ENCODE results near the gene CCDC47. TPM values are rescaled to one million over a fixed set of nuclear protein-coding genes. Genes with fewer than 3 reads are reported as not detected.

The CCDC47 gene
- total RNA-seq, 2 donors from 2014 or later = 57.1 to 69.7 TPM

DNA sequence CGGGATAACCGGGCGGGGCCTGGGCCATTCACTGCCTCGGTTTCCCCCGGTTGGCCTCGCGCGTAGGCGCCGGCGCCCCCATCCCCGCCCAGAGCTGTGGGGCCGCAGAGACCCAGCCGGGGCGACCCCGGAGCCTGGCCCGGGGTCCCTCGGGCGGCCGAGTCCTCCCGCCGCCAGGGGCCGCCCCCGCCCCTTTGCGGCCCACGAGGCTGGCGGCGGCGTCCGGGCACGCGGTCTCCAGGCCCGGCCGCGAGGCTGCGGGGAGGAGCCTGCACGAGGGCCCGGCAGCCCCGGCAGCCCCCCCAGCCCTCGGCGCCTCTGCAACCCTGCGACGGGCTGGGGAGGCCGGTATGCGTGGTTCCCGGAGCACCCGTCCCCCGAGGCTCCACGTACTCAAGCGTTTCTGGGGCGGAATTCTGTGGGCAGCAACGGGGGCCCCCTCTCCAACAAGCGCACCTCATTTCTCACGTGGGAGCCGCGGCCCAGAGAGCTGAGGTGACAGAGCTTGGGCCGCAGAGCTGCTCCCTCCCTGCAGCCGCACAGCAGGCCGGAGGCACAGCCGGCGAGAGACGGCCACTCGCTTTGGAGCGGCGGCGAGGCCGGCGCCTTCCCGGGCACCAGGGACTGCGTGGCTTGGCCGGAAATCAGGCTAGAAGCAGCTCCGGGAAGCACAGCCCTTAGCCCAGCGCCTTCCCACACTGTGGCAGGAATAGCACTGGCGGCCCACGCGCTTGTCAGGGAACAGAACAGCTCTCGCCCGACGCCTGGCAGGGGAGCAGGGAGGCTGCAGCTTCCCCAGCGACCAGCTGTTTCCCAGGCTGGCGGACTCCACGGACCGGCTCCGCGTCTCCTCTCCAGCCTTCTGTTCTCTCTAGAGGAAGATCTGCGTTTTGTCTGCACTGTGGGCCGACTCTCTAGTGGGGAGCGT is 72.6 kb downstream of the CCDC47 start:
- TF ChIP-seq CTCF (IDR thresholded peaks at IDR 0.05) = peak; percentile 5 to 21
- Histone ChIP-seq H3K36me3 (peaks cover 21% of the 10 kb centered on the region), H3K9me3 (no peaks in the 10 kb centered on the region), H3K4me3 (peak overlapping the region; percentile 51 to 72), H3K4me1 (peaks cover 0 to 39% of the 10 kb centered on the region in 2 donors), H3K27ac (peak overlapping the region; percentile 73 to 77), H3K27me3 (no peaks in the 10 kb centered on the region)
- peak; percentile 72 for DNase-seq (ENCODE audit: low spot score)

- peaks cover 0 to 39% of the 10 kb centered on the region in 2 donors for H3K4me1 ChIP-seq
- H3K27me3 ChIP-seq = no peaks in the 10 kb centered on the region
- peaks cover 16% of the 10 kb centered on the region for H3K36me3 ChIP-seq
- no peak for TF ChIP-seq CTCF (IDR thresholded peaks at IDR 0.05)
- DNase-seq (ENCODE audit: low spot score) = no peak
- peak within 1 kb of the TSS; percentile 51 to 72 for H3K4me3 ChIP-seq
- peak within 1 kb of the TSS; percentile 73 to 77 for H3K27ac ChIP-seq
- H3K9me3 ChIP-seq = no peaks in the 10 kb centered on the region
Observed at GRCh38 chr17:63699638-63700527, 73.5 kb downstream of the CCDC47 start, which contains the start of gene LIMD2. LIMD2 (minus strand) TSS chr17:63700125; CDS start chr17:63699298, 827 bp downstream.

- Histone ChIP-seq H3K36me3 (peaks cover 15% of the 10 kb centered on the region), H3K4me1 (peaks cover 0 to 39% of the 10 kb centered on the region in 2 donors), H3K27ac (peak overlapping the region; percentile 63 to 77), H3K9me3 (no peaks in the 10 kb centered on the region), H3K27me3 (no peaks in the 10 kb centered on the region), H3K4me3 (peak overlapping the region; percentile 51 to 72)
- TF ChIP-seq CTCF (IDR thresholded peaks at IDR 0.05) = no peak
- DNase-seq (ENCODE audit: low spot score) = no peak
Observed at GRCh38 chr17:63698886-63699637, 74.3 kb downstream of the CCDC47 start.

GRCh38 chr17:63698381-63698885 is 75.0 kb downstream of the CCDC47 start:
- no peak for DNase-seq (ENCODE audit: low spot score)
- Histone ChIP-seq H3K9me3 (no peaks in the 10 kb centered on the region), H3K36me3 (peaks cover 16% of the 10 kb centered on the region), H3K4me1 (peaks cover 0 to 39% of the 10 kb centered on the region in 2 donors), H3K27ac (peak overlapping the region in 1 of 2 donors; percentile 63), H3K27me3 (no peaks in the 10 kb centered on the region), H3K4me3 (peak overlapping the region in 1 of 2 donors; percentile 72)
- no peak for TF ChIP-seq CTCF (IDR thresholded peaks at IDR 0.05)
